ENCODE results near the gene CDK16.
"Not testable (repeated sequence)": the region's sequence is repeated elsewhere in the genome, so short reads cannot be mapped to it uniquely, and the experiment has no call there.

Gene CDK16

GRCh38 chrX:47257620-47258019, 39.1 kb downstream of the CDK16 start:
- DNase-seq = not testable (repeated sequence)

GRCh38 chrX:47264483-47265173, 46.1 kb downstream of the CDK16 start:
- no peak for DNase-seq

GRCh38 chrX:47266643-47267042, 48.2 kb downstream of the CDK16 start:
- DNase-seq = no peak

GRCh38 chrX:47272013-47272408, 53.5 kb downstream of the CDK16 start:
- no peak for DNase-seq

GRCh38 chrX:47273011-47273730, 54.7 kb downstream of the CDK16 start:
- DNase-seq = no peak

- DNase-seq = no peak
Observed at GRCh38 chrX:47278691-47279090, 60.2 kb downstream of the CDK16 start.
